ENCODE data around the gene KBTBD4.

- no peak for TF ChIP-seq CTCF (IDR thresholded peaks at IDR 0.05)
- no peak for TF ChIP-seq POLR2A (IDR thresholded peaks at IDR 0.05)
- no peak for TF ChIP-seq EP300 (IDR thresholded peaks at IDR 0.05)
Observed at GRCh38 chr11:47615249-47615648, 36.5 kb upstream of the KBTBD4 start.

All from sigmoid colon (tissue), 4 donors.